GM12878 (cell line): ENCODE measurements around the gene ABCA9. TPM values are rescaled to one million over a fixed set of nuclear protein-coding genes. Genes with fewer than 3 reads are reported as not detected.

Experiments used
- ATAC-seq: fragments of 200-7000 bp; cut with Tn5 transposase; 3 replicates; pipeline ENCODE4 v1.9.1; 2020; ENCODE audit warnings: mild to moderate bottlenecking, moderate library complexity
- BruUV-seq: library from RNA; stranded (reverse); fragments of 400-500 nt; replicated peaks from 2 replicates; lab custom pipeline; 2021; lab: Mats Ljungman, UMichigan
- CTCF ChIA-PET: fragments of 300-600 bp; sonication (Branson Sonifier 250); formaldehyde crosslinking; extraction: SDS; loops from one replicate; lab custom pipeline; 2021; ENCODE audit warnings: inconsistent platforms; lab: Yijun Ruan, JAX
- POLR2A ChIA-PET: fragments of 350-600 bp; formaldehyde crosslinking; extraction: SDS; loops from one replicate; lab custom pipeline; 2021; ENCODE audit warnings: inconsistent platforms; lab: Charles Lee
- RAD21 ChIA-PET: fragments of 300-600 bp; sonication (Branson Sonifier 250); formaldehyde crosslinking; loops from one replicate; lab custom pipeline; 2023; ENCODE audit warnings: antibody characterized with exemption; ENCODE audit not compliant: unreplicated experiment; lab: Charles Lee
- SMC1A ChIA-PET: fragments of 300-600 bp; sonication (Branson Sonifier 250); formaldehyde crosslinking; loops from one replicate; lab custom pipeline; 2023; ENCODE audit not compliant: unreplicated experiment, uncharacterized antibody; lab: Charles Lee
- DNase-seq: peaks from one replicate; pipeline ENCODE4 v3.0.0-alpha.2; 2011; ENCODE audit warnings: low read depth, low spot score
- FAIRE-seq: peaks from 3 replicates; lab custom pipeline; 2011; peaks lifted over from hg19 to GRCh38; lab: Jason Lieb, UNC
- H2AFZ ChIP-seq: 2 replicates; pipeline ENCODE4 v1.6.0; 2011; ENCODE audit warnings: low read depth, low read length, control low read depth; ENCODE audit not compliant: control insufficient read depth
- H3K27ac ChIP-seq: 2 replicates; pipeline ENCODE4 v1.5.1; 2011; ENCODE audit warnings: control low read depth; ENCODE audit not compliant: control insufficient read depth, insufficient read depth
- H3K27me3 ChIP-seq, 2 experiments: replicated peaks in 1 of 2; 2 replicates each; pipeline versions ENCODE4 v1.6.0 to v1.6.1; 2011; ENCODE audit warnings: low read length in 1 of 2; ENCODE audit not compliant: control insufficient read depth in 2 of 2, insufficient read depth in 2 of 2
- H3K36me3 ChIP-seq, 2 experiments: 2 replicates each; pipeline ENCODE4 v1.5.1; 2011; ENCODE audit warnings: low read length in 1 of 2; ENCODE audit not compliant: control insufficient read depth in 2 of 2, insufficient read depth in 2 of 2
- H3K4me1 ChIP-seq: 2 replicates; pipeline ENCODE4 v1.6.1; 2011; ENCODE audit warnings: mild to moderate bottlenecking, low read length, moderate library complexity, mixed read lengths; ENCODE audit not compliant: control insufficient read depth, insufficient read depth
- H3K4me2 ChIP-seq: 2 replicates; pipeline ENCODE4 v1.6.0; 2011; ENCODE audit warnings: control low read depth; ENCODE audit not compliant: control insufficient read depth, insufficient read depth
- H3K4me3 ChIP-seq: fragments of 200-600 bp; sonication (generic); 2 replicates; pipeline ENCODE4 v1.5.1; 2016
- H3K79me2 ChIP-seq: 2 replicates; pipeline ENCODE4 v1.6.0; 2011; ENCODE audit warnings: low read length; ENCODE audit not compliant: control insufficient read depth, insufficient read depth
- H3K9ac ChIP-seq: 2 replicates; pipeline ENCODE4 v1.8.0; 2011; ENCODE audit warnings: low read length, control low read depth, mixed read lengths; ENCODE audit not compliant: control insufficient read depth, insufficient read depth
- H3K9me3 ChIP-seq: replicated peaks from 3 replicates; pipeline ENCODE4 v1.5.1; 2011; ENCODE audit warnings: mild to moderate bottlenecking, low read length; ENCODE audit not compliant: control insufficient read depth, insufficient read depth
- H4K20me1 ChIP-seq: 2 replicates; pipeline ENCODE4 v1.6.0; 2011; ENCODE audit not compliant: control insufficient read depth, insufficient read depth
- BACH1 ChIP-seq: fragments of 450-650 bp; IDR thresholded peaks from 2 replicates; pipeline ENCODE4 v1.6.1; 2017; ENCODE audit warnings: mild to moderate bottlenecking, borderline replicate concordance
- CBX3 ChIP-seq: fragments of 200-600 bp; sonication (generic); IDR thresholded peaks from 2 replicates; pipeline ENCODE4 v1.6.1; 2016; ENCODE audit warnings: low read depth, borderline replicate concordance
- ETV6 ChIP-seq, 2 experiments: fragments of 450-650 bp in 1 of 2; IDR thresholded peaks in 1 of 2; conservative IDR thresholded peaks in 1 of 2; 2 replicates each; pipeline ENCODE4 v1.6.1; 2014; ENCODE audit warnings: antibody characterized with exemption in 1 of 2, borderline replicate concordance in 1 of 2, low read depth in 1 of 2, mild to moderate bottlenecking in 1 of 2, moderate library complexity in 1 of 2
- FOXM1 ChIP-seq: IDR thresholded peaks from 2 replicates; pipeline ENCODE4 v1.6.1; 2012; ENCODE audit warnings: low read depth, mild to moderate bottlenecking, inconsistent platforms, low read length, moderate library complexity
- GABPA ChIP-seq: IDR thresholded peaks from 2 replicates; pipeline ENCODE4 v1.6.1; 2014; ENCODE audit warnings: antibody characterized with exemption, low read depth, mild to moderate bottlenecking, inconsistent platforms
- JUNB ChIP-seq: IDR thresholded peaks from 2 replicates; pipeline ENCODE4 v1.6.1; 2016; ENCODE audit warnings: antibody characterized with exemption, mild to moderate bottlenecking
- NFYA ChIP-seq: IDR thresholded peaks from 2 replicates; pipeline ENCODE4 v1.6.1; 2011; ENCODE audit warnings: low read depth, mild to moderate bottlenecking, low read length, improper control_type of control experiment, borderline replicate concordance
- NR2C1 ChIP-seq: fragments of 450-650 bp; IDR thresholded peaks from 2 replicates; pipeline ENCODE4 v1.6.1; 2017; ENCODE audit warnings: antibody characterized with exemption, mild to moderate bottlenecking, moderate library complexity
- NR2C2 ChIP-seq: IDR thresholded peaks from 2 replicates; pipeline ENCODE4 v1.6.1; 2011; ENCODE audit warnings: borderline replicate concordance, low read depth; ENCODE audit not compliant: control insufficient read depth, insufficient read length
- NR2F1 ChIP-seq: fragments of 450-650 bp; conservative IDR thresholded peaks from 2 replicates; pipeline ENCODE4 v1.6.1; 2017; ENCODE audit warnings: mild to moderate bottlenecking
- PKNOX1 ChIP-seq: fragments of 450-650 bp; IDR thresholded peaks from 2 replicates; pipeline ENCODE4 v1.6.1; 2016; ENCODE audit warnings: mild to moderate bottlenecking
- PML ChIP-seq: IDR thresholded peaks from 2 replicates; pipeline ENCODE4 v1.6.1; 2012; ENCODE audit warnings: low read length, inconsistent platforms
- RB1 ChIP-seq: fragments of 450-650 bp; formaldehyde crosslinking; IDR thresholded peaks from 2 replicates; pipeline ENCODE4 v1.6.1; 2017; ENCODE audit warnings: mild to moderate bottlenecking, borderline replicate concordance
- SIN3A ChIP-seq: IDR thresholded peaks from 2 replicates; pipeline ENCODE4 v1.6.1; 2012; ENCODE audit warnings: low read depth, low read length, improper control_type of control experiment
- SMAD1 ChIP-seq: fragments of 450-650 bp; IDR thresholded peaks from 2 replicates; pipeline ENCODE4 v1.6.1; 2018; ENCODE audit warnings: mild to moderate bottlenecking, low read depth; ENCODE audit not compliant: partially characterized antibody
- SMC3 ChIP-seq: IDR thresholded peaks from 2 replicates; pipeline ENCODE4 v1.6.1; 2011; ENCODE audit warnings: low read length, improper control_type of control experiment, borderline replicate concordance
- ZNF274 ChIP-seq: IDR thresholded peaks from one replicate; pipeline ENCODE4 v1.8.0; 2011; ENCODE audit not compliant: insufficient read length, insufficient read depth
- WGBS: methylation state at CpG from one replicate; pipeline ENCODE4 v1.1.6; 2016; ENCODE audit warnings: low lambda C conversion rate; ENCODE audit not compliant: insufficient replicate concordance, insufficient coverage; ENCODE audit errors: missing lambda C conversion rate; 5-methylcytosine and 5-hydroxymethylcytosine counted together
- in situ Hi-C: fragments of 300-500 bp; cut with MboI; formaldehyde crosslinking; loops from 9 replicates; pipeline ENCODE4 v1.14.3; 2018; ENCODE audit warnings: mixed read lengths
- intact Hi-C: fragments of 100-400 bp; cut with micrococcal nuclease; formaldehyde crosslinking; loops from one replicate; pipeline ENCODE4 v1.14.2; 2022; ENCODE audit not compliant: unreplicated experiment
- polyA plus RNA-seq, 11 experiments: library from polyadenylated mRNA; depleted of rRNA in 4 of 11; unstranded in 6 of 11; stranded (reverse) in 5 of 11; fragments of >200 nt; fragmentation: Nextera tagmentation in 4 of 11; fragmentation: Illumina TruSeq in 1 of 11; extraction: Ambion mirVana in 4 of 11; extraction: Trizol in 1 of 11; gene quantifications; 1 replicate in 1 of 11; 2 replicates in 10 of 11; pipeline versions ENCODE4 v1.2.1 to v1.2.3, GENCODE V29; 2011 to 2016; ENCODE audit warnings: inconsistent platforms in 2 of 11, missing spikeins in 2 of 11, low read depth in 1 of 11
- total RNA-seq, 4 experiments: library from RNA; depleted of rRNA in 3 of 4; stranded (reverse); fragments of >200 nt in 3 of 4; fragmentation: Illumina TruSeq in 1 of 4; extraction: Trizol in 1 of 4; gene quantifications; 2 replicates each; pipeline versions ENCODE4 v1.2.1 to v1.2.3, GENCODE V29; 2013 to 2021
- TF ChIP-seq, protein P1 (sequence below): fragments of 450-650 bp; IDR thresholded peaks from 2 replicates; pipeline ENCODE4 v1.6.1; 2017; ENCODE audit warnings: mild to moderate bottlenecking, low read depth, inconsistent platforms; ENCODE audit not compliant: poor library complexity, severe bottlenecking
- TF ChIP-seq, protein P2 (sequence below), 3 experiments: IDR thresholded peaks in 2 of 3; conservative IDR thresholded peaks in 1 of 3; 2 replicates each; pipeline ENCODE4 v1.5.1; 2011; ENCODE audit warnings: low read depth in 3 of 3, low read length in 3 of 3, mild to moderate bottlenecking in 3 of 3, control low read depth in 2 of 3, moderate library complexity in 2 of 3, inconsistent platforms in 1 of 3, mixed read lengths in 1 of 3; ENCODE audit not compliant: control insufficient read depth in 2 of 3, insufficient read depth in 1 of 3; ENCODE audit errors: extremely low read depth in 1 of 3

The ABCA9 gene
- total and polyA plus RNA-seq, 10 of the 15 experiments (the other 5 are each of a cell fraction or from before 2014, with no cell fraction given), result under 0.01 to 2.9 (median 0.31) TPM

DNA sequence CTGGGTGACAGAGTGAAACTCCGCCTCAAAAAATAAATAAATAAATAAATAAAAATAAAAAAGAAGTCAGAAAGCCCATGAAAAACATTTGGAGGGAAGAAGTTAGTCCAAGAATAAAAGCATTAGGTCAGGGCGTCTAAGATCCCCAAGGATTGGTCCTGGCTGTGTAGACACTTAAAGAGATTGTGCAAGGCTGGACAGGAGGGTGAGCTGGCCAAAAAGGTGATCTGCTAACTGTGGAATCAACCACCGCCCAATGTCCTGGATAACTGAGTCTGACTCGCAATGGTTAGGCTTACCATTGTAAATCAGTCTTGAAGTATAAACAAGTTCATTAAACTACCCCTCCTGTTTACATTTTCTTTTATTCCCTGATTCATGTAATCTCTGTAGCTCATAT lies 96.8 kb downstream of the ABCA9 start (continued):
- TF ChIP-seq, protein P1, sequence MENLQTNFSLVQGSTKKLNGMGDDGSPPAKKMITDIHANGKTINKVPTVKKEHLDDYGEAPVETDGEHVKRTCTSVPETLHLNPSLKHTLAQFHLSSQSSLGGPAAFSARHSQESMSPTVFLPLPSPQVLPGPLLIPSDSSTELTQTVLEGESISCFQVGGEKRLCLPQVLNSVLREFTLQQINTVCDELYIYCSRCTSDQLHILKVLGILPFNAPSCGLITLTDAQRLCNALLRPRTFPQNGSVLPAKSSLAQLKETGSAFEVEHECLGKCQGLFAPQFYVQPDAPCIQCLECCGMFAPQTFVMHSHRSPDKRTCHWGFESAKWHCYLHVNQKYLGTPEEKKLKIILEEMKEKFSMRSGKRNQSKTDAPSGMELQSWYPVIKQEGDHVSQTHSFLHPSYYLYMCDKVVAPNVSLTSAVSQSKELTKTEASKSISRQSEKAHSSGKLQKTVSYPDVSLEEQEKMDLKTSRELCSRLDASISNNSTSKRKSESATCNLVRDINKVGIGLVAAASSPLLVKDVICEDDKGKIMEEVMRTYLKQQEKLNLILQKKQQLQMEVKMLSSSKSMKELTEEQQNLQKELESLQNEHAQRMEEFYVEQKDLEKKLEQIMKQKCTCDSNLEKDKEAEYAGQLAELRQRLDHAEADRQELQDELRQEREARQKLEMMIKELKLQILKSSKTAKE, result no peak
- TF ChIP-seq, all 136 proteins: peak for 0

DNA sequence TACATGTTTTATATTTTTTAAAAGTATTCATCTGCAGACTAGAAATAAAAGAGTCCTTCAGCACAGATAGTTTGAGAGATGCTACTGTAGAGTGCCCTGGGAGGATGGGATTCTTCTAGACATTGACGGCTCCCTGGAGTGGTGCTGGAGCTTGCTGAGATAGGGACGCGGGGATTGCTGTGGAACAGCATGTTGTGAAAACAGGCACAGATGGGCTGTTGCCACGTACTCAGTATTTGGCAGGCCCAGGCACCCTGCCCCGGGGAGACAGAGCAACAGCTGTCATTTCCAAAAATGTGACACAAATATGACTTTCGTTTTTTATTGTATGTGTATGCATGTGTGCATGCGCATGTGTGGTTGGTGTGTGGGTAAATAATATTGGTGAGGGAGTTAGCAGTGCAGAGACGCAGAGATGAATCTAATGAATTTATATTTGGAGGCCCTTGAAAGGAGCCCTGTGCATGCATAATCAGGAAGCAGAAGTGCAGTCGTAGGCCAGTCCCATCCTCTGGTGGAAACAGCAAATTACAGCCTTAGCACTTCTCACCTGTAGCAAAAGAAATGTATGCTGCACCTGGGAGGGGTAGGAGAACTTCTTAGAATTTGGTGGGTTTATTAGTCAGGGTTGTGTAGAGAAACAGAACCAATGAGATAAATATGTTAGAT lies 99.4 kb downstream of the ABCA9 start:
- in situ Hi-C loops, result no loop called here
- TF ChIP-seq BACH1 (no peak), RB1 (no peak), NR2C1 (no peak), NFYA (no peak), SIN3A (no peak), CBX3 (no peak), ZNF274 (no peak), GABPA (no peak), JUNB (no peak), NR2C2 (no peak), PML (no peak), ETV6 (conservative IDR thresholded peaks at IDR 0.05 in 1 of 2, IDR thresholded peaks at IDR 0.05 in 1 of 2; ENCODE audit: borderline replicate concordance in 1 of 2, low read depth in 1 of 2) (no peak), FOXM1 (no peak), SMAD1 (no peak), SMC3 (no peak), NR2F1 (no peak), PKNOX1 (no peak)
- TF ChIP-seq, protein P2, sequence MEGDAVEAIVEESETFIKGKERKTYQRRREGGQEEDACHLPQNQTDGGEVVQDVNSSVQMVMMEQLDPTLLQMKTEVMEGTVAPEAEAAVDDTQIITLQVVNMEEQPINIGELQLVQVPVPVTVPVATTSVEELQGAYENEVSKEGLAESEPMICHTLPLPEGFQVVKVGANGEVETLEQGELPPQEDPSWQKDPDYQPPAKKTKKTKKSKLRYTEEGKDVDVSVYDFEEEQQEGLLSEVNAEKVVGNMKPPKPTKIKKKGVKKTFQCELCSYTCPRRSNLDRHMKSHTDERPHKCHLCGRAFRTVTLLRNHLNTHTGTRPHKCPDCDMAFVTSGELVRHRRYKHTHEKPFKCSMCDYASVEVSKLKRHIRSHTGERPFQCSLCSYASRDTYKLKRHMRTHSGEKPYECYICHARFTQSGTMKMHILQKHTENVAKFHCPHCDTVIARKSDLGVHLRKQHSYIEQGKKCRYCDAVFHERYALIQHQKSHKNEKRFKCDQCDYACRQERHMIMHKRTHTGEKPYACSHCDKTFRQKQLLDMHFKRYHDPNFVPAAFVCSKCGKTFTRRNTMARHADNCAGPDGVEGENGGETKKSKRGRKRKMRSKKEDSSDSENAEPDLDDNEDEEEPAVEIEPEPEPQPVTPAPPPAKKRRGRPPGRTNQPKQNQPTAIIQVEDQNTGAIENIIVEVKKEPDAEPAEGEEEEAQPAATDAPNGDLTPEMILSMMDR (IDR thresholded peaks at IDR 0.05 in 2 of 3, conservative IDR thresholded peaks at IDR 0.05 in 1 of 3; ENCODE audit: control insufficient read depth in 2 of 3, extremely low read depth in 1 of 3, insufficient read depth in 1 of 3, low read depth in 3 of 3, low read length in 3 of 3), result no peak

More for the DNA sequence above, 99.4 kb downstream of the ABCA9 start:
- Histone ChIP-seq H3K79me2 (no peaks in the 10 kb centered on the region), H3K9ac (no peak overlapping the region), H3K4me1 (no peaks in the 10 kb centered on the region), H3K36me3 (no peaks in the 10 kb centered on the region), H3K4me2 (no peak overlapping the region), H3K27ac (no peak overlapping the region), H2AFZ (no peak overlapping the region), H4K20me1 (no peaks in the 10 kb centered on the region), H3K4me3 (no peak overlapping the region), H3K27me3 (no peaks in the 10 kb centered on the region), H3K9me3 (no peaks in the 10 kb centered on the region; the same call in 2 of the 3 replicates)
- ChIA-PET POLR2A (no interaction called here), SMC1A (no interaction called here), CTCF (no interaction called here), RAD21 (no interaction called here)
- WGBS, result 13% methylated on average over 9 of the region's 9 CpGs
- BruUV-seq, result no TSS peak
- no peak for DNase-seq
- no peak for FAIRE-seq
- no peak for ATAC-seq
- intact Hi-C loops, result no loop called here
